ENCODE measurements around the gene PRIMA1.

GRCh38 chr14:93728651-93729016, 59.7 kb downstream of the PRIMA1 start:
- no peak for TF ChIP-seq CTCF (IDR thresholded peaks at IDR 0.05)
- no peak for TF ChIP-seq POLR2A (IDR thresholded peaks at IDR 0.05)
